Measurements from ENCODE around the gene DDC.

Gene DDC

GRCh38 chr7:50416527-50417182 lies 148.6 kb downstream of the DDC start:
- Mint-ChIP-seq H3K27ac (ENCODE audit: low read depth) (no peak overlapping the region), H3K9me3 (no peaks in the 10 kb centered on the region), H3K4me1 (peaks cover 6% of the 10 kb centered on the region), H3K27me3 (no peaks in the 10 kb centered on the region), H3K36me3 (ENCODE audit: insufficient read depth) (peaks cover 16% of the 10 kb centered on the region), H3K4me3 (no peak overlapping the region)
- DNase-seq (ENCODE audit: low spot score in 2 of 2): no peak
- ATAC-seq (replicated peaks; ENCODE audit: extremely low read depth, poor library complexity, severe bottlenecking): no peak

- no peak for DNase-seq (ENCODE audit: low spot score in 2 of 2)
- H3K36me3 Mint-ChIP-seq (ENCODE audit: insufficient read depth): peaks cover 16% of the 10 kb centered on the region
- H3K27ac Mint-ChIP-seq (ENCODE audit: low read depth): no peak overlapping the region
- H3K4me1 Mint-ChIP-seq: peaks cover 6% of the 10 kb centered on the region
- ATAC-seq (replicated peaks; ENCODE audit: extremely low read depth, poor library complexity, severe bottlenecking): no peak
- no peak overlapping the region for H3K4me3 Mint-ChIP-seq
- H3K9me3 Mint-ChIP-seq: no peaks in the 10 kb centered on the region
- no peaks in the 10 kb centered on the region for H3K27me3 Mint-ChIP-seq
These were observed 149.3 kb downstream of the DDC start for GRCh38 chr7:50415844-50416364.

- H3K27ac Mint-ChIP-seq (ENCODE audit: low read depth): no peak overlapping the region
- H3K4me1 Mint-ChIP-seq: peaks cover 20% of the 10 kb centered on the region
- no peak for ATAC-seq (replicated peaks; ENCODE audit: extremely low read depth, poor library complexity, severe bottlenecking)
These were observed 151.6 kb downstream of the DDC start for GRCh38 chr7:50413561-50413960.

GRCh38 chr7:50412973-50413372 lies 152.2 kb downstream of the DDC start:
- H3K9me3 Mint-ChIP-seq: no peaks in the 10 kb centered on the region
- DNase-seq (ENCODE audit: low spot score in 2 of 2) (no peak), ATAC-seq (replicated peaks; ENCODE audit: extremely low read depth, poor library complexity, severe bottlenecking) (no peak)
- H3K27me3 Mint-ChIP-seq: no peaks in the 10 kb centered on the region
- no peak overlapping the region for H3K4me3 Mint-ChIP-seq
- H3K4me1 Mint-ChIP-seq: peaks cover 25% of the 10 kb centered on the region
- H3K27ac Mint-ChIP-seq (ENCODE audit: low read depth): no peak overlapping the region
- peaks cover 16% of the 10 kb centered on the region for H3K36me3 Mint-ChIP-seq (ENCODE audit: insufficient read depth)

More at GRCh38 chr7:50413561-50413960, 151.6 kb downstream of the DDC start:
- Mint-ChIP-seq H3K9me3 (no peaks in the 10 kb centered on the region), H3K4me3 (no peak overlapping the region), H3K27me3 (no peaks in the 10 kb centered on the region), H3K36me3 (ENCODE audit: insufficient read depth) (peaks cover 17% of the 10 kb centered on the region)
- DNase-seq (ENCODE audit: low spot score in 2 of 2): no peak

DNA sequence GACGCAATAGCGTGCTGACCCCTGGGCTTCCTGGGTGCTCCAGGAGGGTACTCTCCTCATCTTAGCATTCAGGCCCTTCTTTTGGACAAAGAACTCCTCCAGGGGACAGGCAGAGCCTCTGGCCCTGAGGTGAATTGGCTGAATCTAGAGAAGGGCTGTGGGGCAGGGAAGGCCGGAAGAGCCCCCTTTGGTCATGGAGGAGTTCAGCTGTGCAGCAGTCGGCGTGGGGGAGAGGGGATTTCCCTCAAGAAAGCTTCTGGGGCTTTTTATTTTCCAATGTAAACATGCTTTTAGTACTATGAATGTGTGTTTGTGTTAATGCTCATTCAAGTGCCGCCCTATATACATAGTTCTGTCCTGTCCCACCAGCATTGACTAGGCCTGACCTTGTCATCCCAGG lies 153.9 kb downstream of the DDC start:
- Mint-ChIP-seq H3K4me3 (no peak overlapping the region), H3K4me1 (peaks cover 37% of the 10 kb centered on the region), H3K36me3 (ENCODE audit: insufficient read depth) (peaks cover 13% of the 10 kb centered on the region), H3K27ac (ENCODE audit: low read depth) (no peak overlapping the region), H3K9me3 (no peaks in the 10 kb centered on the region), H3K27me3 (no peaks in the 10 kb centered on the region)
- ATAC-seq (replicated peaks; ENCODE audit: extremely low read depth, poor library complexity, severe bottlenecking) (no peak), DNase-seq (ENCODE audit: low spot score in 2 of 2) (no peak)

DNA sequence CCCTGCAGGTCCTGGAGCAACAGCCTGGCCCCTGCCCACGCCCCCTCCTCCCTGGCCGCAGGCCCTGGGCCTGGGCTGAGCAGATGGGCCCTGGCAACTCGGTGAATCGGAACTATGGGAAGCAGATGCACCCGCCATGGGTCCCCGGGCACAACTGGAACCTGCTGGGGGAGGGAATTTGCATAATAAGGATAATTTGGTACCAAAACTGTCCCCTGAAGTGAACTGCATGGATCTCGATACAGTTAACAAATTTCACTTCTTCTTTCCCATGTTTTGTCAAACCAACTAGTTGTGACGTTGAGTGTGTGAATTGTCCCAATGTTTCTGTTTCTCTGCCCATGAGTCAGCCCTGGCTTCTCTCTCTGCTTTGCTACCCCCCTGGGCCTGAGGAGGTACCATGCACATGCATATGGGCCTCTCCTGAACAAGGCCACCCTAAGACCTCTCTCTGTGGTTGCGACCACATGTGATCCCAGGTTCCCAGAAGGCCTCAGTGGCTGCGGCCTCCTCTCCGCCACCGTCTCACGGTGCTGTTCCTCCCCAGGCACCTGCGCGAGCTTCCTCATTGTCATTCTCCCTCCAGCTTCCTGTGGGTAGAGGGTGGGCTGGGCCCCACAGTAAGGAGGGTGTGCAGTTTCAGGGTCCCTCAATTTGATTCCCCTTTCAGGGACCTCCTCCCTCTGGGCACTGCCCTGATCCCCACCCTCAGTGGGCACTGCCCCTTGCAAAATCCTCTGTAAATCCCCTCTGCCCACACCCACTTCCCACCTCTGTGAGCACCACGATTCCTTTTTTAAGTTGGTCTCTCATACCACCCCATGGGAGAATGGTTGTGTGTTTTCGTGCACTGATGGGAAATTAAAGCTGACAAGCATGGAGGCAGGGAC lies 155.1 kb downstream of the DDC start:
- Mint-ChIP-seq H3K4me3 (no peak overlapping the region), H3K36me3 (ENCODE audit: insufficient read depth) (peaks cover 16% of the 10 kb centered on the region), H3K4me1 (peaks cover 44% of the 10 kb centered on the region), H3K27me3 (no peaks in the 10 kb centered on the region), H3K9me3 (no peaks in the 10 kb centered on the region), H3K27ac (ENCODE audit: low read depth) (peak overlapping the region; percentile 54)
- ATAC-seq (replicated peaks; ENCODE audit: extremely low read depth, poor library complexity, severe bottlenecking) (peak; percentile 30), DNase-seq (ENCODE audit: low spot score in 2 of 2) (no peak)
